AG09309 (cell line): ENCODE data around the gene ABHD6.

Experiments used
- DNase-seq: peaks from one replicate; pipeline ENCODE4 v3.0.0-alpha.2; 2010; ENCODE audit warnings: low read depth
- H3K4me3 ChIP-seq: 2 replicates; pipeline ENCODE4 v1.5.1; 2011; ENCODE audit warnings: mild to moderate bottlenecking, low read depth, low read length, moderate library complexity; ENCODE audit not compliant: control insufficient read depth
- CTCF ChIP-seq: IDR thresholded peaks from 2 replicates; pipeline ENCODE4 v1.5.1; 2011; ENCODE audit warnings: mild to moderate bottlenecking, low read depth, low read length, inconsistent platforms; ENCODE audit not compliant: insufficient read depth, control insufficient read depth; ENCODE audit errors: missing control alignments

ABHD6 gene

GRCh38 chr3:58296843-58297242 lies 59.3 kb downstream of the ABHD6 start:
- TF ChIP-seq CTCF, result no peak

GRCh38 chr3:58298190-58298589 lies 60.6 kb downstream of the ABHD6 start:
- no peak for TF ChIP-seq CTCF
- DNase-seq, result no peak
- H3K4me3 ChIP-seq, result no peak overlapping the region

More at GRCh38 chr3:58296843-58297242, 59.3 kb downstream of the ABHD6 start:
- no peak for DNase-seq
- no peak overlapping the region for H3K4me3 ChIP-seq

GRCh38 chr3:58299075-58299474 lies 61.5 kb downstream of the ABHD6 start:
- no peak for TF ChIP-seq CTCF
- H3K4me3 ChIP-seq, result no peak overlapping the region
- no peak for DNase-seq

GRCh38 chr3:58299839-58300516 lies 62.4 kb downstream of the ABHD6 start:
- peak; percentile 61 for TF ChIP-seq CTCF
- peak; percentile 21 for DNase-seq
- H3K4me3 ChIP-seq, result no peak overlapping the region

- DNase-seq, result peak; percentile 81
- H3K4me3 ChIP-seq, result peak within 1 kb of the TSS; percentile 57
- peak; percentile 98 for TF ChIP-seq CTCF
Measured at GRCh38 chr3:58305882-58306711, 68.5 kb downstream of the ABHD6 start, which contains the start of the genes HTD2 and RPP14. TSS of gene HTD2 (plus strand) at chr3:58306520. CDS start at chr3:58317614, 11,094 bp downstream. TSS of gene RPP14 (plus strand) at chr3:58306245. CDS start at chr3:58310330, 4,085 bp downstream.

GRCh38 chr3:58307639-58308215 lies 70.1 kb downstream of the ABHD6 start:
- H3K4me3 ChIP-seq, result peak overlapping the region; percentile 57
- peak; percentile 40 for DNase-seq
- TF ChIP-seq CTCF, result peak; percentile 52
